Suprapubic skin (tissue), 4 donors: Measurements from ENCODE around the gene CCNL2. TPM values are rescaled to one million over a fixed set of nuclear protein-coding genes. Genes with fewer than 3 reads are reported as not detected.

Experiments
- DNase-seq, 2 donors: peaks; one replicate each; pipeline ENCODE4 v3.0.0-alpha.2; 2019; ENCODE audit warnings: low spot score in 2 of 2
- H3K27ac ChIP-seq: fragments of 200-600 bp; sonication (generic); one replicate; pipeline ENCODE4 v1.5.1; 2019
- H3K27me3 ChIP-seq: fragments of 200-600 bp; sonication (generic); one replicate; pipeline ENCODE4 v1.5.1; 2019
- H3K36me3 ChIP-seq: fragments of 200-600 bp; sonication (generic); one replicate; pipeline ENCODE4 v1.5.1; 2019
- H3K4me1 ChIP-seq: fragments of 200-600 bp; sonication (generic); one replicate; pipeline ENCODE4 v1.5.1; 2019
- H3K4me3 ChIP-seq: fragments of 200-600 bp; sonication (generic); one replicate; pipeline ENCODE4 v1.5.1; 2019; ENCODE audit warnings: mild to moderate bottlenecking
- H3K9me3 ChIP-seq: fragments of 200-600 bp; sonication (generic); one replicate; pipeline ENCODE4 v1.5.1; 2019
- CTCF ChIP-seq, 2 donors: fragments of 200-600 bp in 1 of 2; fragments of 450-650 bp in 1 of 2; sonication (generic) in 1 of 2; IDR thresholded peaks; one replicate each; pipeline ENCODE4 v1.5.1; 2016 to 2019; ENCODE audit warnings: antibody characterized with exemption in 2 of 2, mild to moderate bottlenecking in 1 of 2, moderate library complexity in 1 of 2
- EP300 ChIP-seq: sonication (generic); formaldehyde crosslinking; IDR thresholded peaks from one replicate; pipeline ENCODE4 v1.6.1; 2017; ENCODE audit warnings: antibody characterized with exemption
- POLR2A ChIP-seq, 2 donors: fragments of 450-650 bp; IDR thresholded peaks; one replicate each; pipeline ENCODE4 v1.6.1; 2017; ENCODE audit warnings: antibody characterized with exemption in 2 of 2, mild to moderate bottlenecking in 2 of 2, moderate library complexity in 2 of 2
- POLR2AphosphoS5 ChIP-seq, 3 donors: sonication (generic); formaldehyde crosslinking; IDR thresholded peaks; one replicate each; pipeline ENCODE4 v1.6.1; 2017; ENCODE audit warnings: antibody characterized with exemption in 3 of 3
- WGBS: methylation state at CpG from one replicate; pipeline ENCODE4 v1.1.5; 2018; 5-methylcytosine and 5-hydroxymethylcytosine counted together
- total RNA-seq, 4 donors: library from RNA; depleted of rRNA; stranded (reverse); fragments of >200 nt; gene quantifications; one replicate each; pipeline ENCODE4 v1.1.0, GENCODE V29; 2016

CCNL2 gene
- total RNA-seq, 4 donors from 2014 or later = 136 to 599 (median 160) TPM

GRCh38 chr1:1433804-1434130 is 34.6 kb upstream of the CCNL2 start:
- WGBS = 10% methylated on average over 6 of the region's 12 CpGs
- TF ChIP-seq POLR2A (IDR thresholded peaks at IDR 0.05) (no peak), POLR2AphosphoS5 (IDR thresholded peaks at IDR 0.05) (no peak), CTCF (IDR thresholded peaks at IDR 0.05) (no peak), EP300 (no peak)
- Histone ChIP-seq H3K9me3 (no peaks in the 10 kb centered on the region), H3K27ac (peak overlapping the region; percentile 92), H3K36me3 (no peaks in the 10 kb centered on the region), H3K27me3 (no peaks in the 10 kb centered on the region), H3K4me1 (peaks cover 91% of the 10 kb centered on the region), H3K4me3 (peak overlapping the region; percentile 70)
- DNase-seq = no peak

GRCh38 chr1:1432951-1433803 is 34.0 kb upstream of the CCNL2 start:
- Histone ChIP-seq H3K27ac (peak overlapping the region; percentile 92), H3K36me3 (no peaks in the 10 kb centered on the region), H3K9me3 (no peaks in the 10 kb centered on the region), H3K4me3 (peak overlapping the region; percentile 70), H3K4me1 (peaks cover 89% of the 10 kb centered on the region), H3K27me3 (no peaks in the 10 kb centered on the region)
- 65% methylated on average over 16 of the region's 34 CpGs for WGBS
- peak in 1 of 2 donors; percentile 88 for DNase-seq
- TF ChIP-seq EP300 = no peak
- TF ChIP-seq POLR2AphosphoS5 (IDR thresholded peaks at IDR 0.05) = peak in 2 of 3 donors; percentile 48 to 71
- no peak for TF ChIP-seq CTCF (IDR thresholded peaks at IDR 0.05)

GRCh38 chr1:1432274-1432950 is 33.3 kb upstream of the CCNL2 start:
- 70% methylated on average over 2 of the region's 28 CpGs for WGBS

GRCh38 chr1:1431845-1432273 is 32.7 kb upstream of the CCNL2 start:
- Histone ChIP-seq H3K9me3 (no peaks in the 10 kb centered on the region), H3K27me3 (peaks cover 7% of the 10 kb centered on the region), H3K27ac (peak overlapping the region; percentile 92), H3K4me1 (peaks cover 82% of the 10 kb centered on the region), H3K36me3 (no peaks in the 10 kb centered on the region), H3K4me3 (no peak overlapping the region)
- TF ChIP-seq POLR2A (IDR thresholded peaks at IDR 0.05) (no peak), CTCF (IDR thresholded peaks at IDR 0.05) (no peak), EP300 (no peak), POLR2AphosphoS5 (IDR thresholded peaks at IDR 0.05) (no peak)
- 60% methylated on average over 3 of the region's 5 CpGs for WGBS
- peak in 1 of 2 donors; percentile 75 for DNase-seq

More at GRCh38 chr1:1432274-1432950, 33.3 kb upstream of the CCNL2 start:
- DNase-seq = no peak
- Histone ChIP-seq H3K27ac (peak overlapping the region; percentile 92), H3K36me3 (no peaks in the 10 kb centered on the region), H3K4me3 (peak overlapping the region; percentile 70), H3K4me1 (peaks cover 85% of the 10 kb centered on the region), H3K27me3 (peaks cover 1% of the 10 kb centered on the region), H3K9me3 (no peaks in the 10 kb centered on the region)
- TF ChIP-seq POLR2A (IDR thresholded peaks at IDR 0.05) = no peak

GRCh38 chr1:1430992-1431844 is 32.1 kb upstream of the CCNL2 start:
- 72% methylated on average over 10 of the region's 18 CpGs for WGBS
- peaks cover 12% of the 10 kb centered on the region for H3K27me3 ChIP-seq
- no peak overlapping the region for H3K4me3 ChIP-seq
- TF ChIP-seq POLR2A (IDR thresholded peaks at IDR 0.05) (no peak), POLR2AphosphoS5 (IDR thresholded peaks at IDR 0.05) (no peak), CTCF (IDR thresholded peaks at IDR 0.05) (no peak), EP300 (no peak)
- H3K27ac ChIP-seq = peak overlapping the region; percentile 92
- no peaks in the 10 kb centered on the region for H3K9me3 ChIP-seq
- no peak for DNase-seq
- H3K4me1 ChIP-seq = peaks cover 79% of the 10 kb centered on the region
- H3K36me3 ChIP-seq = no peaks in the 10 kb centered on the region
